ENCODE data around the gene SMIM1. TPM values are rescaled to one million over a fixed set of nuclear protein-coding genes. Genes with fewer than 3 reads are reported as not detected.

The SMIM1 gene
- total RNA-seq: 0.68 and 1.1 TPM in 2 replicates

GRCh38 chr1:3772715-3773571 lies at the start of gene SMIM1:
Gene SMIM1, plus strand, starts transcription at chr1:3772749. Its CDS starts 2,625 bp downstream, at chr1:3775374.

GRCh38 chr1:3752400-3752945 lies 20.1 kb upstream of the SMIM1 start, which contains the start of gene CCDC27:
Gene CCDC27, plus strand, starts transcription at chr1:3752450. Its CDS starts 32 bp downstream, at chr1:3752482.

GRCh38 chr1:3796215-3797061 lies 23.9 kb downstream of the SMIM1 start, which contains the start of gene LRRC47:
Gene LRRC47, minus strand, starts transcription at chr1:3796498. Its CDS starts 22 bp downstream, at chr1:3796476.

Other genes with a start within 250 kb of the SMIM1 start
- gene MEGF6, start 161.2 kb upstream of the SMIM1 start, total RNA-seq: 0.68 and 3.1 TPM in 2 replicates
- gene TPRG1L, start 147.7 kb upstream of the SMIM1 start, total RNA-seq: 26.0 and 28.8 TPM in 2 replicates
- 22.8 and 27.0 TPM in 2 replicates for gene WRAP73, start 122.6 kb upstream of the SMIM1 start, total RNA-seq
- gene TP73, start 120.2 kb upstream of the SMIM1 start, total RNA-seq: 0.36 TPM in 1 of 2 replicates, not detected in the other
- not detected in 2 replicates for gene CCDC27, start 20.3 kb upstream of the SMIM1 start, total RNA-seq
- 43.4 and 46.7 TPM in 2 replicates for gene LRRC47, start 23.7 kb downstream of the SMIM1 start, total RNA-seq
- gene CEP104, start 84.5 kb downstream of the SMIM1 start, total RNA-seq: 39.6 and 71.7 TPM in 2 replicates
- gene DFFB, start 84.7 kb downstream of the SMIM1 start, total RNA-seq: 3.4 and 4.5 TPM in 2 replicates
- gene C1orf174, start 127.5 kb downstream of the SMIM1 start, total RNA-seq: 36.9 and 55.0 TPM in 2 replicates